Skin of body (tissue), 3 donors: ENCODE measurements around the gene OR52L1. TPM values are rescaled to one million over a fixed set of nuclear protein-coding genes. Genes with fewer than 3 reads are reported as not detected.

ENCODE experiments used
- DNase-seq: peaks from one replicate; lab custom pipeline; 2025; lab: John Stamatoyannopoulos, UW
- small RNA-seq: library from RNA; depleted of rRNA; stranded (forward); fragments of <200 nt; gene quantifications from one replicate; pipeline ENCODE3, GENCODE V24; 2014; ENCODE audit warnings: low replicate concordance
- total RNA-seq: library from RNA; depleted of rRNA; stranded (reverse); fragments of >200 nt; gene quantifications from one replicate; pipeline ENCODE4 v1.2.3, GENCODE V29; 2014

Gene OR52L1
- total RNA-seq, 1 donor from 2014 or later: not detected

DNA sequence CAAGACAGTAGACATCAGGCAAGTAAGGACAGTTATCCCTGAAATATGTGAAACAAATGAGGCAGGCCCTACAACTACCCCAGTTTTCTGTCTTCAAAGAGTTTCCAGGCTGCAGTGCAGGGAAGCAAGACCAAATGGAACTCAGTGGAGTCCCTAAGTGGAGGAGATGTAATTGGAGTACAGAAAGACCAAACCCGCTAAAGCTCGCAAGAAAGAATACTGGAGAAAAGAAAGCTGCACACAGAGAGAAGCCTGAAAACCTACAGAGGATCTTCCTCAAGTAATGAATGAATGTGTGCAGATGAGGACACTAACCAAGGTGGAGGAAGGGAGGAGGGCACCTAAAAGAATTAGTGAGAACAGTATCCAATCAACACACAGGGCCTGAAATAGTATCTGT, 46.0 kb downstream of the OR52L1 start:
- no peak for DNase-seq

DNA sequence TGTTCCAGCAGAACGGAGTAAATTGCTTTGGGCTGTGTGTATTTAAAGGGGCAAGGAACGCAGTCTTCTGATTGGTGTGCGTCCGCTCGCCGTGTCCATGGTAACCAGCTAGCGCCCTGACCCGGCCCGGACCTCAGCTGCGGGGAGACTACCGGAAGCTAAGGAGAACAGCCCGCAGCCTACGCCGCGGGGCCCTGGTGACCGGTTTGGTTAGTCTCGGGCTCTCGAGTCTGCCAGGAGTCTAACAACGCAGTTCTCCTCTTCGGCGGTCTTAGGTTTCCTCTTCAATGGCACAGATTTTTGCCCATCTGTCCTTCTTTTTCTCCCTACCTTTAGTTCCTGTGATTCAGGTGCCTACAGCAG, 48.2 kb downstream of the OR52L1 start:
- DNase-seq: no peak

GRCh38 chr11:5937868-5938602, 48.8 kb downstream of the OR52L1 start:
- DNase-seq: no peak

Small RNA genes within 50 kb of the gene (small RNA-seq; reads per million reads assigned to genes)
- not detected for gene RNA5SP329

Other genes starting within 250 kb of the OR52L1 start
- gene OR52N4, start 232.7 kb downstream of the OR52L1 start, total RNA-seq: not detected
- gene OR52N5, start 203.6 kb downstream of the OR52L1 start, total RNA-seq: not detected
- gene OR52N1, start 195.7 kb downstream of the OR52L1 start, total RNA-seq: not detected
- not detected for gene OR52N2, start 178.1 kb downstream of the OR52L1 start, total RNA-seq
- gene OR52E6, start 145.1 kb downstream of the OR52L1 start, total RNA-seq: not detected
- gene OR52E8, start 129.3 kb downstream of the OR52L1 start, total RNA-seq: not detected
- not detected for gene OR52E4, start 106.4 kb downstream of the OR52L1 start, total RNA-seq
- not detected for gene OR52E5, start 93.8 kb downstream of the OR52L1 start, total RNA-seq
- gene OR56A3, start 44.7 kb downstream of the OR52L1 start, total RNA-seq: not detected
- gene OR56A5, start 18.5 kb downstream of the OR52L1 start, total RNA-seq: not detected
- gene OR56A4, start 20.0 kb upstream of the OR52L1 start, total RNA-seq: not detected
- gene OR56A1, start 43.8 kb upstream of the OR52L1 start, total RNA-seq: not detected
- not detected for gene OR56B4, start 120.7 kb upstream of the OR52L1 start, total RNA-seq
- gene OR52B2, start 183.3 kb upstream of the OR52L1 start, total RNA-seq: not detected
- gene OR52W1, start 212.2 kb upstream of the OR52L1 start, total RNA-seq: not detected
- gene C11orf42, start 218.6 kb upstream of the OR52L1 start, total RNA-seq: not detected
- gene FHIP1B, start 247.7 kb upstream of the OR52L1 start, total RNA-seq: 17.9 TPM